ENCODE measurements around the gene LRRC74A. TPM values are rescaled to one million over a fixed set of nuclear protein-coding genes. Genes with fewer than 3 reads are reported as not detected.

Gene LRRC74A
- total and polyA plus RNA-seq, 10 of the 15 experiments (the other 5 are each of a cell fraction or from before 2014, with no cell fraction given), result not detected

DNA sequence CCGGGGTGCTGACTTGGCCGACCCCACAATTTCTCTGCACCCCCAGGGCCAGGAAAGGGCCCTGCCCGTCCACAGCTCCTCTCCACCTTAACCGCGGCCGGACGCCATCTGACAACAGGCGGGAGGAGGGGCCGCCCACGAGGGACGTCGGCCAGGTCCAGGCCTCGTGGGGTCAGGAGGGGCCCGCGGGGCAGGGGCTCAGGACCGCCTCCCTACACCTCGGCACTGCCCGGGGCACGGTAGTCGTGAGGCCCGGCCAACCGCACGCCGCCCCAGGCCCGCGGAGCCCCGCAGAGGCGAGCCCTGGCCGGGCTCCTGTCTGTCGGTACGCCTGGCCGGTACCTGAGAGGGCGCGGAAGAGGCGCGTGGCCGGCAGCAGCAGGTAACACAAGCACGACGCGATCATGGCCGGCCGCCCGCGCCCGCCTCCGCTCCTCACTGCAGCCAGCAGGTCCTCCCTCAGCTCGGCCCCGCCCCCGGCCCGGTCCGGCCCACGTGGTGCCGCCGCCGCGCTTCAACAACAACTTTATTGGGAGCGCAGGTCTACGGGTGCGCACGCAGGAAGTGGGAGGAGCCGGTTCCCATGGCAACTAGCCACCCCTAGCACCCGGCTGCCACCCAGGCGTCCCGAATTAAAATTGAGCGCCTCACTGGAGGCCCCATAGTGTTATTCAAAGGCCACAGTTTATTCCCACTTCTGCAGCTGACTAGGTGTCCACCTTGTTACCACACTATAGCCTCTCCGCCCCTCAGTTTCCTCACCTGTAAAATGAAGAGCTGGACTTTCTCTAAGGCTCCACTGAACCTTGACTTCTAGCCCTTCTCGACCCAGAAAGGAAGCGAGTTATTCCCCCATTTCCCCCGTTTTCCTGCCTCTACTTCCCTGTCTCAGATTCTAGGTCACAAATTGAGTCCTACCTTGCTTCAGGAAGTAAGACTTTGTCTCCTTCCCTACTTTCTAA, 13.5 kb upstream of the LRRC74A start, which contains the start of gene ANGEL1 (continued):
- TF ChIP-seq, protein P1, sequence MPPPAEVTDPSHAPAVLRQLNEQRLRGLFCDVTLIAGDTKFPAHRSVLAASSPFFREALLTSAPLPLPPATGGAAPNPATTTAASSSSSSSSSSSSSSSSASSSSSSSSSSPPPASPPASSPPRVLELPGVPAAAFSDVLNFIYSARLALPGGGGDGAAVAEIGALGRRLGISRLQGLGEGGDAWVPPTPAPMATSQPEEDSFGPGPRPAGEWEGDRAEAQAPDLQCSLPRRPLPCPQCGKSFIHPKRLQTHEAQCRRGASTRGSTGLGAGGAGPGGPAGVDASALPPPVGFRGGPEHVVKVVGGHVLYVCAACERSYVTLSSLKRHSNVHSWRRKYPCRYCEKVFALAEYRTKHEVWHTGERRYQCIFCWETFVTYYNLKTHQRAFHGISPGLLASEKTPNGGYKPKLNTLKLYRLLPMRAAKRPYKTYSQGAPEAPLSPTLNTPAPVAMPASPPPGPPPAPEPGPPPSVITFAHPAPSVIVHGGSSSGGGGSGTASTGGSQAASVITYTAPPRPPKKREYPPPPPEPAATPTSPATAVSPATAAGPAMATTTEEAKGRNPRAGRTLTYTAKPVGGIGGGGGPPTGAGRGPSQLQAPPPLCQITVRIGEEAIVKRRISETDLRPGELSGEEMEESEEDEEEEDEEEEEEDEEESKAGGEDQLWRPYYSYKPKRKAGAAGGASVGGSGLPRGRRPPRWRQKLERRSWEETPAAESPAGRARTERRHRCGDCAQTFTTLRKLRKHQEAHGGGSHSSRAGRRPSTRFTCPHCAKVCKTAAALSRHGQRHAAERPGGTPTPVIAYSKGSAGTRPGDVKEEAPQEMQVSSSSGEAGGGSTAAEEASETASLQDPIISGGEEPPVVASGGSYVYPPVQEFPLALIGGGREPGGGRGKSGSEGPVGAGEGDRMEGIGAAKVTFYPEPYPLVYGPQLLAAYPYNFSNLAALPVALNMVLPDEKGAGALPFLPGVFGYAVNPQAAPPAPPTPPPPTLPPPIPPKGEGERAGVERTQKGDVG (CRISPR knock-in tag; IDR thresholded peaks at IDR 0.05), result no peak
- TF ChIP-seq BHLHE40 (IDR thresholded peaks at IDR 0.05; ENCODE audit: borderline replicate concordance in 1 of 2, low read depth in 2 of 2, low read length in 1 of 2) (peak; percentile 62 to 85; a peak in 3 of 4 replicates), FOS (IDR thresholded peaks at IDR 0.05; ENCODE audit: borderline replicate concordance, extremely low read depth, insufficient read length) (no peak), MYB (IDR thresholded peaks at IDR 0.05; ENCODE audit: borderline replicate concordance, low read depth, low read length) (no peak), SP1 (IDR thresholded peaks at IDR 0.05; ENCODE audit: low read depth, low read length) (peak; percentile 88), SMAD1 (IDR thresholded peaks at IDR 0.05; ENCODE audit: low read depth, partially characterized antibody) (no peak), TBL1XR1 (IDR thresholded peaks at IDR 0.05; ENCODE audit: low read depth, low read length) (peak; percentile 45; the same call in 1 of the 2 replicates)
- TF ChIP-seq, protein P2, sequence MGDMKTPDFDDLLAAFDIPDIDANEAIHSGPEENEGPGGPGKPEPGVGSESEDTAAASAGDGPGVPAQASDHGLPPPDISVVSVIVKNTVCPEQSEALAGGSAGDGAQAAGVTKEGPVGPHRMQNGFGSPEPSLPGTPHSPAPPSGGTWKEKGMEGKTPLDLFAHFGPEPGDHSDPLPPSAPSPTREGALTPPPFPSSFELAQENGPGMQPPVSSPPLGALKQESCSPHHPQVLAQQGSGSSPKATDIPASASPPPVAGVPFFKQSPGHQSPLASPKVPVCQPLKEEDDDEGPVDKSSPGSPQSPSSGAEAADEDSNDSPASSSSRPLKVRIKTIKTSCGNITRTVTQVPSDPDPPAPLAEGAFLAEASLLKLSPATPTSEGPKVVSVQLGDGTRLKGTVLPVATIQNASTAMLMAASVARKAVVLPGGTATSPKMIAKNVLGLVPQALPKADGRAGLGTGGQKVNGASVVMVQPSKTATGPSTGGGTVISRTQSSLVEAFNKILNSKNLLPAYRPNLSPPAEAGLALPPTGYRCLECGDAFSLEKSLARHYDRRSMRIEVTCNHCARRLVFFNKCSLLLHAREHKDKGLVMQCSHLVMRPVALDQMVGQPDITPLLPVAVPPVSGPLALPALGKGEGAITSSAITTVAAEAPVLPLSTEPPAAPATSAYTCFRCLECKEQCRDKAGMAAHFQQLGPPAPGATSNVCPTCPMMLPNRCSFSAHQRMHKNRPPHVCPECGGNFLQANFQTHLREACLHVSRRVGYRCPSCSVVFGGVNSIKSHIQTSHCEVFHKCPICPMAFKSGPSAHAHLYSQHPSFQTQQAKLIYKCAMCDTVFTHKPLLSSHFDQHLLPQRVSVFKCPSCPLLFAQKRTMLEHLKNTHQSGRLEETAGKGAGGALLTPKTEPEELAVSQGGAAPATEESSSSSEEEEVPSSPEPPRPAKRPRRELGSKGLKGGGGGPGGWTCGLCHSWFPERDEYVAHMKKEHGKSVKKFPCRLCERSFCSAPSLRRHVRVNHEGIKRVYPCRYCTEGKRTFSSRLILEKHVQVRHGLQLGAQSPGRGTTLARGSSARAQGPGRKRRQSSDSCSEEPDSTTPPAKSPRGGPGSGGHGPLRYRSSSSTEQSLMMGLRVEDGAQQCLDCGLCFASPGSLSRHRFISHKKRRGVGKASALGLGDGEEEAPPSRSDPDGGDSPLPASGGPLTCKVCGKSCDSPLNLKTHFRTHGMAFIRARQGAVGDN (IDR thresholded peaks at IDR 0.05), result peak; percentile 90
- TF ChIP-seq, protein P3, sequence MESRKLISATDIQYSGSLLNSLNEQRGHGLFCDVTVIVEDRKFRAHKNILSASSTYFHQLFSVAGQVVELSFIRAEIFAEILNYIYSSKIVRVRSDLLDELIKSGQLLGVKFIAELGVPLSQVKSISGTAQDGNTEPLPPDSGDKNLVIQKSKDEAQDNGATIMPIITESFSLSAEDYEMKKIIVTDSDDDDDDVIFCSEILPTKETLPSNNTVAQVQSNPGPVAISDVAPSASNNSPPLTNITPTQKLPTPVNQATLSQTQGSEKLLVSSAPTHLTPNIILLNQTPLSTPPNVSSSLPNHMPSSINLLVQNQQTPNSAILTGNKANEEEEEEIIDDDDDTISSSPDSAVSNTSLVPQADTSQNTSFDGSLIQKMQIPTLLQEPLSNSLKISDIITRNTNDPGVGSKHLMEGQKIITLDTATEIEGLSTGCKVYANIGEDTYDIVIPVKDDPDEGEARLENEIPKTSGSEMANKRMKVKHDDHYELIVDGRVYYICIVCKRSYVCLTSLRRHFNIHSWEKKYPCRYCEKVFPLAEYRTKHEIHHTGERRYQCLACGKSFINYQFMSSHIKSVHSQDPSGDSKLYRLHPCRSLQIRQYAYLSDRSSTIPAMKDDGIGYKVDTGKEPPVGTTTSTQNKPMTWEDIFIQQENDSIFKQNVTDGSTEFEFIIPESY (IDR thresholded peaks at IDR 0.05), result no peak
- TF ChIP-seq, protein P4, sequence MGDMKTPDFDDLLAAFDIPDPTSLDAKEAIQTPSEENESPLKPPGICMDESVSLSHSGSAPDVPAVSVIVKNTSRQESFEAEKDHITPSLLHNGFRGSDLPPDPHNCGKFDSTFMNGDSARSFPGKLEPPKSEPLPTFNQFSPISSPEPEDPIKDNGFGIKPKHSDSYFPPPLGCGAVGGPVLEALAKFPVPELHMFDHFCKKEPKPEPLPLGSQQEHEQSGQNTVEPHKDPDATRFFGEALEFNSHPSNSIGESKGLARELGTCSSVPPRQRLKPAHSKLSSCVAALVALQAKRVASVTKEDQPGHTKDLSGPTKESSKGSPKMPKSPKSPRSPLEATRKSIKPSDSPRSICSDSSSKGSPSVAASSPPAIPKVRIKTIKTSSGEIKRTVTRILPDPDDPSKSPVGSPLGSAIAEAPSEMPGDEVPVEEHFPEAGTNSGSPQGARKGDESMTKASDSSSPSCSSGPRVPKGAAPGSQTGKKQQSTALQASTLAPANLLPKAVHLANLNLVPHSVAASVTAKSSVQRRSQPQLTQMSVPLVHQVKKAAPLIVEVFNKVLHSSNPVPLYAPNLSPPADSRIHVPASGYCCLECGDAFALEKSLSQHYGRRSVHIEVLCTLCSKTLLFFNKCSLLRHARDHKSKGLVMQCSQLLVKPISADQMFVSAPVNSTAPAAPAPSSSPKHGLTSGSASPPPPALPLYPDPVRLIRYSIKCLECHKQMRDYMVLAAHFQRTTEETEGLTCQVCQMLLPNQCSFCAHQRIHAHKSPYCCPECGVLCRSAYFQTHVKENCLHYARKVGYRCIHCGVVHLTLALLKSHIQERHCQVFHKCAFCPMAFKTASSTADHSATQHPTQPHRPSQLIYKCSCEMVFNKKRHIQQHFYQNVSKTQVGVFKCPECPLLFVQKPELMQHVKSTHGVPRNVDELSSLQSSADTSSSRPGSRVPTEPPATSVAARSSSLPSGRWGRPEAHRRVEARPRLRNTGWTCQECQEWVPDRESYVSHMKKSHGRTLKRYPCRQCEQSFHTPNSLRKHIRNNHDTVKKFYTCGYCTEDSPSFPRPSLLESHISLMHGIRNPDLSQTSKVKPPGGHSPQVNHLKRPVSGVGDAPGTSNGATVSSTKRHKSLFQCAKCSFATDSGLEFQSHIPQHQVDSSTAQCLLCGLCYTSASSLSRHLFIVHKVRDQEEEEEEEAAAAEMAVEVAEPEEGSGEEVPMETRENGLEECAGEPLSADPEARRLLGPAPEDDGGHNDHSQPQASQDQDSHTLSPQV (IDR thresholded peaks at IDR 0.05), result peak; percentile 72; the same call in 1 of the 2 replicates
- TF ChIP-seq, protein P5, sequence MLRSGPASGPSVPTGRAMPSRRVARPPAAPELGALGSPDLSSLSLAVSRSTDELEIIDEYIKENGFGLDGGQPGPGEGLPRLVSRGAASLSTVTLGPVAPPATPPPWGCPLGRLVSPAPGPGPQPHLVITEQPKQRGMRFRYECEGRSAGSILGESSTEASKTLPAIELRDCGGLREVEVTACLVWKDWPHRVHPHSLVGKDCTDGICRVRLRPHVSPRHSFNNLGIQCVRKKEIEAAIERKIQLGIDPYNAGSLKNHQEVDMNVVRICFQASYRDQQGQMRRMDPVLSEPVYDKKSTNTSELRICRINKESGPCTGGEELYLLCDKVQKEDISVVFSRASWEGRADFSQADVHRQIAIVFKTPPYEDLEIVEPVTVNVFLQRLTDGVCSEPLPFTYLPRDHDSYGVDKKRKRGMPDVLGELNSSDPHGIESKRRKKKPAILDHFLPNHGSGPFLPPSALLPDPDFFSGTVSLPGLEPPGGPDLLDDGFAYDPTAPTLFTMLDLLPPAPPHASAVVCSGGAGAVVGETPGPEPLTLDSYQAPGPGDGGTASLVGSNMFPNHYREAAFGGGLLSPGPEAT (IDR thresholded peaks at IDR 0.05; ENCODE audit: low read depth), result no peak
